ENCODE results near the gene IGSF3. TPM values are rescaled to one million over a fixed set of nuclear protein-coding genes. Genes with fewer than 3 reads are reported as not detected.

Gene IGSF3
- total RNA-seq, 1 experiment from 2014 or later, result 3.5 TPM

- H3K36me3 Mint-ChIP-seq (ENCODE audit: insufficient read depth, unreplicated experiment), result no peaks in the 10 kb centered on the region
- intact Hi-C loops (cut with micrococcal nuclease), result no loop called here
- no peak for TF ChIP-seq CTCF (IDR thresholded peaks at IDR 0.05; ENCODE audit: unreplicated experiment)
- DNase-seq (ENCODE audit: unreplicated experiment), result no peak
- H3K27ac Mint-ChIP-seq (ENCODE audit: low read depth, unreplicated experiment), result no peak overlapping the region
- no peaks in the 10 kb centered on the region for H3K9me3 Mint-ChIP-seq (ENCODE audit: unreplicated experiment)
- ChIA-PET CTCF (interaction anchor here (0.9 kb wide), 1 partner anchor 9 kb away, joined by 3 read pairs; no protein-coding TSS in a partner anchor), POLR2A (interaction anchor here (0.7 kb wide), 1 partner anchor 17 kb away, joined by 3 read pairs; no protein-coding TSS in a partner anchor)
- no TSS peak for BruUV-seq (replicated peaks)
- no peaks in the 10 kb centered on the region for H3K27me3 Mint-ChIP-seq (ENCODE audit: insufficient read depth, unreplicated experiment)
- H3K4me1 Mint-ChIP-seq (ENCODE audit: insufficient read depth, unreplicated experiment), result peaks cover 5% of the 10 kb centered on the region
- H3K4me3 Mint-ChIP-seq (ENCODE audit: unreplicated experiment), result no peak overlapping the region
Observed at GRCh38 chr1:116679091-116679827, 11.7 kb upstream of the IGSF3 start.

GRCh38 chr1:116678732-116679090 lies 11.2 kb upstream of the IGSF3 start:
- Mint-ChIP-seq H3K4me3 (ENCODE audit: unreplicated experiment) (no peak overlapping the region), H3K4me1 (ENCODE audit: insufficient read depth, unreplicated experiment) (peaks cover 5% of the 10 kb centered on the region), H3K9me3 (ENCODE audit: unreplicated experiment) (no peaks in the 10 kb centered on the region), H3K36me3 (ENCODE audit: insufficient read depth, unreplicated experiment) (no peaks in the 10 kb centered on the region), H3K27ac (ENCODE audit: low read depth, unreplicated experiment) (no peak overlapping the region), H3K27me3 (ENCODE audit: insufficient read depth, unreplicated experiment) (no peaks in the 10 kb centered on the region)
- no TSS peak for BruUV-seq (replicated peaks)
- CTCF ChIA-PET, result interaction anchor here (0.6 kb wide), 2 partner anchors 139 to 902 kb away, joined by 3 to 4 read pairs; no protein-coding TSS in a partner anchor
- TF ChIP-seq CTCF (IDR thresholded peaks at IDR 0.05; ENCODE audit: unreplicated experiment), result no peak
- POLR2A ChIA-PET, result no interaction called here
- intact Hi-C loops (cut with micrococcal nuclease), result no loop called here
- DNase-seq (ENCODE audit: unreplicated experiment), result no peak

GRCh38 chr1:116677474-116678062 lies 10.0 kb upstream of the IGSF3 start:
- peaks cover 5% of the 10 kb centered on the region for H3K4me1 Mint-ChIP-seq (ENCODE audit: insufficient read depth, unreplicated experiment)
- ChIA-PET CTCF (interaction anchor here (1.1 kb wide), 1 partner anchor 48 kb away, joined by 5 read pairs; no protein-coding TSS in a partner anchor), POLR2A (interaction anchor here (0.6 kb wide), 1 partner anchor 313 kb away, joined by 4 read pairs; no protein-coding TSS in a partner anchor)
- no peaks in the 10 kb centered on the region for H3K36me3 Mint-ChIP-seq (ENCODE audit: insufficient read depth, unreplicated experiment)
- H3K9me3 Mint-ChIP-seq (ENCODE audit: unreplicated experiment), result no peaks in the 10 kb centered on the region
- no peaks in the 10 kb centered on the region for H3K27me3 Mint-ChIP-seq (ENCODE audit: insufficient read depth, unreplicated experiment)
- no peak for DNase-seq (ENCODE audit: unreplicated experiment)
- BruUV-seq (replicated peaks), result no TSS peak
- intact Hi-C loops (cut with micrococcal nuclease), result no loop called here
- no peak overlapping the region for H3K4me3 Mint-ChIP-seq (ENCODE audit: unreplicated experiment)
- no peak for TF ChIP-seq CTCF (IDR thresholded peaks at IDR 0.05; ENCODE audit: unreplicated experiment)
- H3K27ac Mint-ChIP-seq (ENCODE audit: low read depth, unreplicated experiment), result no peak overlapping the region

- Mint-ChIP-seq H3K36me3 (ENCODE audit: insufficient read depth, unreplicated experiment) (no peaks in the 10 kb centered on the region), H3K4me1 (ENCODE audit: insufficient read depth, unreplicated experiment) (peaks cover 5% of the 10 kb centered on the region), H3K27ac (ENCODE audit: low read depth, unreplicated experiment) (no peak overlapping the region), H3K27me3 (ENCODE audit: insufficient read depth, unreplicated experiment) (no peaks in the 10 kb centered on the region), H3K9me3 (ENCODE audit: unreplicated experiment) (no peaks in the 10 kb centered on the region), H3K4me3 (ENCODE audit: unreplicated experiment) (no peak overlapping the region)
- no peak for TF ChIP-seq CTCF (IDR thresholded peaks at IDR 0.05; ENCODE audit: unreplicated experiment)
- intact Hi-C loops (cut with micrococcal nuclease), result no loop called here
- CTCF ChIA-PET, result interaction anchor here (1.1 kb wide), 1 partner anchor 49 kb away, joined by 5 read pairs; no protein-coding TSS in a partner anchor
- POLR2A ChIA-PET, result interaction anchor here (1.1 kb wide), 1 partner anchor 9 kb away, joined by 4 read pairs; the partner anchor contains the start of gene IGSF3
- no peak for DNase-seq (ENCODE audit: unreplicated experiment)
- no TSS peak for BruUV-seq (replicated peaks)
Observed at GRCh38 chr1:116676291-116676690, 8.8 kb upstream of the IGSF3 start.

All from MCF 10A (cell line).